ENCODE measurements around the gene DLEC1. TPM values are rescaled to one million over a fixed set of nuclear protein-coding genes. Genes with fewer than 3 reads are reported as not detected.

Gene DLEC1
- total RNA-seq, 4 donors from 2014 or later: 0.19 to 2.1 (median 0.50) TPM

- TF ChIP-seq POLR2AphosphoS5 (IDR thresholded peaks at IDR 0.05) (no peak), EP300 (IDR thresholded peaks at IDR 0.05) (no peak), CTCF (IDR thresholded peaks at IDR 0.05) (no peak), POLR2A (IDR thresholded peaks at IDR 0.05) (no peak)
- 73% methylated on average over 24 of the region's 24 CpGs for WGBS
- H3K27me3 ChIP-seq: no peaks in the 10 kb centered on the region
- H3K27ac ChIP-seq: peak overlapping the region; percentile 98
- H3K36me3 ChIP-seq: no peaks in the 10 kb centered on the region
- DNase-seq (ENCODE audit: low spot score in 2 of 2): no peak
- peak overlapping the region; percentile 96 for H3K4me3 ChIP-seq
- peaks cover 30% of the 10 kb centered on the region for H3K4me1 ChIP-seq
- no peaks in the 10 kb centered on the region for H3K9me3 ChIP-seq
These were observed 125.0 kb downstream of the DLEC1 start for GRCh38 chr3:38163841-38164642.

GRCh38 chr3:38164643-38164951 lies 125.6 kb downstream of the DLEC1 start:
- Histone ChIP-seq H3K9me3 (no peaks in the 10 kb centered on the region), H3K4me3 (peak overlapping the region; percentile 96), H3K36me3 (no peaks in the 10 kb centered on the region), H3K27ac (peak overlapping the region; percentile 98), H3K27me3 (no peaks in the 10 kb centered on the region), H3K4me1 (peaks cover 34% of the 10 kb centered on the region)
- no peak for DNase-seq (ENCODE audit: low spot score in 2 of 2)
- 2% methylated on average over 16 of the region's 17 CpGs for WGBS
- TF ChIP-seq POLR2A (IDR thresholded peaks at IDR 0.05) (no peak), CTCF (IDR thresholded peaks at IDR 0.05) (no peak), POLR2AphosphoS5 (IDR thresholded peaks at IDR 0.05) (no peak), EP300 (IDR thresholded peaks at IDR 0.05) (no peak)

- peak; percentile 99 to 100 for DNase-seq (ENCODE audit: low spot score in 2 of 2)
- Histone ChIP-seq H3K36me3 (no peaks in the 10 kb centered on the region), H3K27ac (peak within 1 kb of the TSS; percentile 98), H3K4me1 (peaks cover 34% of the 10 kb centered on the region), H3K27me3 (no peaks in the 10 kb centered on the region), H3K4me3 (peak within 1 kb of the TSS; percentile 96), H3K9me3 (no peaks in the 10 kb centered on the region)
- TF ChIP-seq POLR2A (IDR thresholded peaks at IDR 0.05) (peak; percentile 25 to 74), CTCF (IDR thresholded peaks at IDR 0.05) (no peak), POLR2AphosphoS5 (IDR thresholded peaks at IDR 0.05) (peak; percentile 11 to 72 (median 64)), EP300 (IDR thresholded peaks at IDR 0.05) (no peak)
- WGBS: 1% methylated on average over 38 of the region's 57 CpGs
These were observed 126.1 kb downstream of the DLEC1 start, which contains the start of gene OXSR1 for GRCh38 chr3:38164952-38165721. Gene OXSR1, plus strand, starts transcription at chr3:38165537. Its CDS starts 340 bp downstream, at chr3:38165877.

GRCh38 chr3:38165722-38166387 lies 126.8 kb downstream of the DLEC1 start:
- 1% methylated on average over 20 of the region's 62 CpGs for WGBS
- Histone ChIP-seq H3K4me3 (peak overlapping the region; percentile 96), H3K27me3 (no peaks in the 10 kb centered on the region), H3K4me1 (peaks cover 34% of the 10 kb centered on the region), H3K27ac (peak overlapping the region; percentile 98), H3K36me3 (no peaks in the 10 kb centered on the region), H3K9me3 (no peaks in the 10 kb centered on the region)
- peak in 1 of 2 donors; percentile 84 for DNase-seq (ENCODE audit: low spot score in 2 of 2)
- no peak for TF ChIP-seq CTCF (IDR thresholded peaks at IDR 0.05)
- TF ChIP-seq POLR2A (IDR thresholded peaks at IDR 0.05): no peak
- TF ChIP-seq EP300 (IDR thresholded peaks at IDR 0.05): no peak
- no peak for TF ChIP-seq POLR2AphosphoS5 (IDR thresholded peaks at IDR 0.05)

Measured in suprapubic skin (tissue), 4 donors.